ENCODE data around the gene ACTL10.

Gene ACTL10

GRCh38 chr20:33650111-33650752, 16.5 kb upstream of the ACTL10 start:
- no peak for DNase-seq

GRCh38 chr20:33650753-33651561, 15.8 kb upstream of the ACTL10 start:
- no peak for DNase-seq

- DNase-seq, result no peak
Measured at GRCh38 chr20:33651562-33652048, 15.1 kb upstream of the ACTL10 start.

- peak; percentile 51 for DNase-seq
Measured at GRCh38 chr20:33653218-33653899, 13.4 kb upstream of the ACTL10 start.

GRCh38 chr20:33653900-33654596, 12.7 kb upstream of the ACTL10 start:
- peak; percentile 34 for DNase-seq

GRCh38 chr20:33654680-33655161, 12.0 kb upstream of the ACTL10 start:
- no peak for DNase-seq

GRCh38 chr20:33655164-33655563, 11.6 kb upstream of the ACTL10 start:
- DNase-seq, result no peak

GRCh38 chr20:33656010-33656782, 10.5 kb upstream of the ACTL10 start:
- DNase-seq, result no peak

GRCh38 chr20:33656783-33657703, 9.7 kb upstream of the ACTL10 start:
- DNase-seq, result no peak

- no peak for DNase-seq
Measured at GRCh38 chr20:33657704-33658095, 9.0 kb upstream of the ACTL10 start.

- no peak for DNase-seq
Measured at GRCh38 chr20:33658510-33658909, 8.2 kb upstream of the ACTL10 start.

- DNase-seq, result no peak
Measured at GRCh38 chr20:33658929-33659328, 7.8 kb upstream of the ACTL10 start.

- no peak for DNase-seq
Measured at GRCh38 chr20:33659341-33660034, 7.3 kb upstream of the ACTL10 start.

- no peak for DNase-seq
Measured at GRCh38 chr20:33660035-33660684, 6.6 kb upstream of the ACTL10 start.

- no peak for DNase-seq
Measured at GRCh38 chr20:33660685-33661058, 6.1 kb upstream of the ACTL10 start.

- no peak for DNase-seq
Measured at GRCh38 chr20:33662172-33662571, 4.6 kb upstream of the ACTL10 start, which contains the start of gene C20orf144. Gene C20orf144, plus strand, starts transcription at chr20:33662327. Its CDS starts 19 bp downstream, at chr20:33662346.

- DNase-seq, result peak; percentile 25
Measured at GRCh38 chr20:33663161-33664084, 3.3 kb upstream of the ACTL10 start.

- no peak for DNase-seq
Measured at GRCh38 chr20:33664085-33664761, 2.5 kb upstream of the ACTL10 start.

Measured in NCI-H1436 treated with DMSO at 0.1 percent for 48 hours (cell line).